ENCODE data around the gene ENG.

ENG gene

GRCh38 chr9:127868278-127868902 is 13.9 kb upstream of the ENG start:
- TF ChIP-seq, protein P1, sequence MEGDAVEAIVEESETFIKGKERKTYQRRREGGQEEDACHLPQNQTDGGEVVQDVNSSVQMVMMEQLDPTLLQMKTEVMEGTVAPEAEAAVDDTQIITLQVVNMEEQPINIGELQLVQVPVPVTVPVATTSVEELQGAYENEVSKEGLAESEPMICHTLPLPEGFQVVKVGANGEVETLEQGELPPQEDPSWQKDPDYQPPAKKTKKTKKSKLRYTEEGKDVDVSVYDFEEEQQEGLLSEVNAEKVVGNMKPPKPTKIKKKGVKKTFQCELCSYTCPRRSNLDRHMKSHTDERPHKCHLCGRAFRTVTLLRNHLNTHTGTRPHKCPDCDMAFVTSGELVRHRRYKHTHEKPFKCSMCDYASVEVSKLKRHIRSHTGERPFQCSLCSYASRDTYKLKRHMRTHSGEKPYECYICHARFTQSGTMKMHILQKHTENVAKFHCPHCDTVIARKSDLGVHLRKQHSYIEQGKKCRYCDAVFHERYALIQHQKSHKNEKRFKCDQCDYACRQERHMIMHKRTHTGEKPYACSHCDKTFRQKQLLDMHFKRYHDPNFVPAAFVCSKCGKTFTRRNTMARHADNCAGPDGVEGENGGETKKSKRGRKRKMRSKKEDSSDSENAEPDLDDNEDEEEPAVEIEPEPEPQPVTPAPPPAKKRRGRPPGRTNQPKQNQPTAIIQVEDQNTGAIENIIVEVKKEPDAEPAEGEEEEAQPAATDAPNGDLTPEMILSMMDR (IDR thresholded peaks at IDR 0.05), result no peak
- DNase-seq (ENCODE audit: low spot score), result no peak
- Histone ChIP-seq H3K27ac (peak overlapping the region; percentile 50 to 73), H3K4me3 (no peak overlapping the region)

GRCh38 chr9:127867356-127868277 is 13.2 kb upstream of the ENG start:
- H3K4me3 ChIP-seq, result no peak overlapping the region
- TF ChIP-seq, protein P1 (IDR thresholded peaks at IDR 0.05), result no peak
- H3K27ac ChIP-seq, result peak overlapping the region in 1 of 2 donors; percentile 63
- no peak for DNase-seq (ENCODE audit: low spot score)

DNA sequence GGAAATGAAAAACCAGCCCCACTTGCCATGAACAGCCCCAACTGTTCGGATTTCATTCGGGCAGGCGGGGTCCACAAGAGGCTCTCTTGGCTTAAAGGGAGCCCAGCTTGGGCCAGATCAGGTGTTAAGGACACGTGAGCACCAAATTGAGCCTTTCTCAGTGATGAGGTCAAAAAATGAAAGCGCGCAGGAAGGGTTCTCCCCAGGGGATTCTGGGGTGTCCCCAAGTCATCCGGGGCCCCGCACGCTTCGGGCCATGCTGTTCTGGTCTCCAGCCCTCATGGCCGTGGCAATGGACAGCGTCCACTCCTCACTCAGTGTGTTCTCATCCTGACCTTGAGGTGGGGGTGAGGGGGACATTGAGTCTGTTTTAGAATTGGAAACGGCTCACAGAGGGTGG is 12.1 kb upstream of the ENG start:
- no peak overlapping the region for H3K27ac ChIP-seq
- H3K4me3 ChIP-seq, result no peak overlapping the region
- TF ChIP-seq, protein P1 (IDR thresholded peaks at IDR 0.05), result no peak
- DNase-seq (ENCODE audit: low spot score), result no peak

DNA sequence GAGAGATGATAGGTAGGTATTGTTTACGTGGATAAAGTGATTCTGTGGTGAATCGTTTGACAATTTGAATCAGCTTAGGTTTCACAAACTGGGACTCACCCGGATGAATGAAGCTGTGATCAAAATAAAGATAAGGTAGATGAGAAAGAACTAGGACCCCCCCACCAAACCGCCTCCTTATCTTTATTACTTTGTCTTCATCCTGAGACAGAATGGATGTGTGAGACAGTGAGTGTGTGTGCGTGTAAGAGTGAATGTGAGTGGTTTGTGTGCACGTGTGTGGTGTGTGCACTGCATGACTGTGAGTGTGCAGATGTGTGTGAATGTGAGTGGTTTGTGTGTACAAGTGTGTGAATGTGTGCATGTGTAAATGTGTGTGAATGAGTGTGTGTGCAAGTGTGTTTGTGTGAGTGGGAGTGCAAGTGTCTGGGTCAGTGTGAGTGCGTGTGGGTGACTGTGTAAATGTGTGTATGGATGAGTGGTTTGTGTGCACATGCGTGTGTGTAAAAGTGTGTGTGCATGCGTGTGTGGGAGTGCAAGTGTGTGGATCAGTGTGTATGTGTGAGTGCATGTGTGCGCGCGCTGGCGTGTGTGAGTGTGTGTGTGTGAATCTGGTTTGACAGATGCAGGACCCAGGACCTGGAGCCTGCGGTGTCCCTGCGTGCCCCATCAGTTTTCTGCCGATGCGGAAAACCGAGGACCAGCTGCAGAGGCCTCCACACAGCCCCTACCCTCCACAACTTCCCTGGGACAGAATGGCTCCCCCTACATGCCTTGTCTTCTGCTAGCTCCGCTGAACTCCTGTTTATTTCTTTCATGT is 11.4 kb upstream of the ENG start:
- TF ChIP-seq, protein P1 (IDR thresholded peaks at IDR 0.05), result no peak
- H3K4me3 ChIP-seq, result no peak overlapping the region
- peak overlapping the region in 1 of 2 donors; percentile 9 for H3K27ac ChIP-seq
- no peak for DNase-seq (ENCODE audit: low spot score)

- TF ChIP-seq, protein P1 (IDR thresholded peaks at IDR 0.05), result no peak
- peak overlapping the region; percentile 78 to 92 for H3K27ac ChIP-seq
- DNase-seq (ENCODE audit: low spot score), result no peak
- no peak overlapping the region for H3K4me3 ChIP-seq
These were observed 8.7 kb upstream of the ENG start for GRCh38 chr9:127863191-127863621.

DNA sequence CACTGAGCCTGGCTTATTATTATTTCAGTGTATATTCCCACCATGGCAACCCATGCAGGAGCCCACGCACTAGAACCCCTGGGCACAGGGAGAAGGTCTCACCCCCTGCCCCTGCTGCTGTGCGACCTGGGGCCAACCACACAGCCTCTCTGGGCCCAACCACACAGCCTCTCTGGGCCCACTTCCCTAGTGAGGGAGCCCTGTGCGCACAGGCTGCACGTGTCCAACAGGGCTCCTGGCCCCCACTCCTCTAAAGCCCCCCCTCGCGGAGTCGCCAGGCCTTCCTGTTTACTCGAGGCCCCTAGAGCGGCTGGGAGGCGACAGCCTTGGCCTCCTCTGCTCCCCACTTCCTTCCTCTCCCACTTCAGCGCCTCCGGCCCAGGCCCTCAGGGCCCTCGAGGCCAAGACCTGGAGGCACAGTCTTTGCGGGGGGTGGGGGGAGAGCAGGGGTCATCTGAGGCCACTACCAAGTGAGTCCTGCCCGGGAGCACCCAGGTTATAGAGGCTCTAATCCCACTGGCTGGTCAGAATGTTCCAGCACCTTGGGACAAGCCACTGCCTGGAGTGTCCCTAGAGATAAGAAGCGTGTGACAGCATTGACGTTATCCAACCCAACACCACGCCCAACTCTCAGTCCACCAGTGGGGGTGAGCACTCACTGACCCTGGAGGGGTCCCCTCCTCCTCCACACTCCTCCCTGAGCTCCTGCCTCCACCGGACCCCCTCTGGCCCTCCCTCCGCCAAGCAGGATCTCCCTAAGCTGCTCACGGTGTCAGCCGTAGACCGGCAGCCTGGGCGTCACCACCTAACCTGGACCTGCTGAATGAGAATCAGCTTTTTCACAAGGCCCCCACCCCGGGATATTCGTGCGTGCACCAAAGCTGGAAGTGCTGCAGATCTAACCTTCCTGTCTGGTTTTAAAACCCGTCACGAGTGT is 7.9 kb upstream of the ENG start:
- no peak for DNase-seq (ENCODE audit: low spot score)
- TF ChIP-seq, protein P1 (IDR thresholded peaks at IDR 0.05), result no peak
- Histone ChIP-seq H3K4me3 (no peak overlapping the region), H3K27ac (peak overlapping the region; percentile 78 to 92)
